IPS-NIHi7 (cell line): ENCODE measurements around the gene ZNF726.
"Not testable (repeated sequence)": the region's sequence is repeated elsewhere in the genome, so short reads cannot be mapped to it uniquely, and the experiment has no call there.

Source experiments
- DNase-seq: peaks from one replicate; pipeline ENCODE4 v3.0.0; 2012; ENCODE audit warnings: mixed read lengths; ENCODE audit errors: extremely low spot score

The ZNF726 gene

DNA sequence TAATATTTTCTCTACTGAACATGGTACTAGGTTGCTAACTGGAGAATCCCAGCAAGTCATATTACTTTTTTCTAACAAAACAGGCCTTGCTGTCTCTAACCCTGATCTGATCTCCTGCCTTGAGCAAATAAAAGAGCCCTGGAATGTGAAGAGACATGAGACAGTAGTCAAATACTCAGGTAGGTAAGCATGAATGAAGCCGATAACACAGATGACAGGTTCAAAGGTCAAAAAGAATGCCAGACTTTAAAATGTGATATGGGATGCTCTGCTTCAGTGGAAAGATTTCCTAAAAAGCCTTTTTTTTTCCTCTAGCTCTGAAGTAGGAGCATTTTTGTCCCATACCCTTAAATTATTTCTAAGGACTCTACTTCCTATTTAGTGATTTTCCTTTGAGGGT lies 28.7 kb downstream of the ZNF726 start:
- no peak for DNase-seq

DNA sequence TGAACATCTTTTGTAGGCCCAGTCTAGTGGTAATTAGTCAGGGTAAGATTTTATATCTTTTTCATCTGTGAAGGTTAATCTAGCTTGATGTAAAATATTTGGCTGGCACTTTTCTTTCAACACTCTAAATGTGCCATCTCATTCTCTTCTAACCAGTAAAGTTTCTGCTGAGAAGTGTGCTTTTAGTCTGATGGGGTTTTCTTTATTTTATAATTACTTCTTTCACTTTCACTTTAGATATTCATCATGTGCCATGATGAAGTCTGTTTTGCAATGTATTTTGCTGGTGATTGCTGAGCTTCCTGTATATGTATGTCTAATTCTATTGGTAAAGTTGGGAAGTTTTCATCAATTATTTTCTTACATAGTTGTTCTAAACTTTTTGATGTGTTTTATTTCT lies 31.9 kb downstream of the ZNF726 start:
- no peak for DNase-seq

DNA sequence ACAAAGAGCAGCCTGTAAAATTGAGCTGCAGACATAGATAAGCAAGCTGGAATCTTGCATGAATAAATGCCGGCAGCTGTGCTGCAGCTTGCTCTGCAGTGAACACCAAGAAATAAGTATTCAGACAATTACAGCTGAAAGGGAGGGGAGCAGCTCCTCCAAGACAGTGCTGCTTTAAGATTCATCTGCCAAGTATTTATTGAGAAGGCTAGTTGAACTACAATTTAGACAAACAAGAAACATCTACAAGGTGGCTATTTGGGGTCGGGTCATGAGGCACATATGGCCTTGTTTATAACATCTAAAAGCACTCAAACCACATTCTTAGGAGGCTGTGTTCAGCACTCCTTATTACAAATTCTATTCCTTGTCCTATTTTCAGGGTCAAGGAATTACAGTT lies 34.9 kb downstream of the ZNF726 start:
- no peak for DNase-seq

DNA sequence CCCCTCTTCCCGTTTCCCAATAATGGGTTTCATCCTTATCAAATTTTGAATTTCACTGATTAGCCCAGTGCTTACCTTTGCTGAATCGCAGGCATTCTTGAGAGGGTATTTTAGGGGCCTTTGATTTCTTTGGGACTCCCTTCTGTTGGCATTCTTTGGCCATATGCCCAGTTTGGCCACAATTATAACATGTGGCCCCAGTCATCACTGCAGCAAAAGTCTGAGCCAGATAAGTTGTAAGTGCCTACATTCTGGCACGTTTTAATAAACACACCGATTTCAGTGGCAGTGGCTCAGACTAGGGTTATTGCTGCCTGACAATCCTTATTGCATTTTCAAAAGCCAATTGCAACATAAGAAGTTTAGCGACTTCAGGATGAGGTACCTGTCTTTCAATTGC lies 41.4 kb downstream of the ZNF726 start:
- no peak for DNase-seq

DNA sequence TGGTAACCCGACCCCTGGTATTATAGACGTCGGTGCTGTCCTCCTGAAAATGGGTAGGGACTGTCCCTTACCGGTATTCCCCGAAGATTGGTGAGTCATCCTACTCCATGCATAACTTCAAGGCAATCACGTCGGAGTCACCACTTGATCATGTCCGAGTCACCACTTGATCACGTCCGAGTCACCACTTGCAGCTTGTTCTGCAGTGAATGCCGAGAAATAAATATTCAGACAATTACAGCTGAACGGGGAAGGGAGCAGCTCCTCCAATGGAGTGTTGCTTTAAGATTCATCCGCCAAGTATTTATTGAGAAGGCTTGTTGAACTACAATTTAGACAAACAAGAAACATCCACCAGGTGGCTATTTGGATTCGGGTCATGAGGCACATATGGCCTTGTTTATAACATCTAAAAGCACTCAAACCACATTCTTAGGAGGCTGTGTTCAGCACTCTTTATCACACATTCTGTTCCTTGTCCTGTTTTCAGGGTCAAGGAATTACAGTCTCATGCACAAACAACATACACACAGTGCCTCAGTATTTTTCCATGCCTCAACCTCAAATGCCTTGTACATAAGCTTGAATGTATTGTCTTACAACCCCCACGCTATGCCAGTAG lies 43.1 kb downstream of the ZNF726 start:
- no peak for DNase-seq

DNA sequence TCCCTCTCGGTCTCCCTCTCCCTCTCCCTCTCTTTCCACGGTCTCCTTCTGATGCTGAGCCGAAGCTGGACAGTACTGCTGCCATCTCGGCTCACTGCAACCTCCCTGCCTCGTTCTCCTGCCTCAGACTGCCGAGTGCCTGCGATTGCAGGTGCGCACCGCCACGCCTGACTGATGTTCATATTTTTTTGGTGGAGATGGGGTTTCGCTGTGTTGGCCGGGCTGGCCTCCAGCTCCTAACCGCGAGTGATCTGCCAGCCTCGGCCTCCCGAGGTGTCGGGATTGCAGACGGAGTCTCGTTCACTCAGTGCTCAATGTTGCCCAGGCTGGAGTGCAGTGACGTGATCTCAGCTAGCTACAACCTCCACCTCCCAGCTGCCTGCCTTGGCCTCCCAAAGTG lies 48.7 kb downstream of the ZNF726 start:
- DNase-seq: not testable (repeated sequence)

DNA sequence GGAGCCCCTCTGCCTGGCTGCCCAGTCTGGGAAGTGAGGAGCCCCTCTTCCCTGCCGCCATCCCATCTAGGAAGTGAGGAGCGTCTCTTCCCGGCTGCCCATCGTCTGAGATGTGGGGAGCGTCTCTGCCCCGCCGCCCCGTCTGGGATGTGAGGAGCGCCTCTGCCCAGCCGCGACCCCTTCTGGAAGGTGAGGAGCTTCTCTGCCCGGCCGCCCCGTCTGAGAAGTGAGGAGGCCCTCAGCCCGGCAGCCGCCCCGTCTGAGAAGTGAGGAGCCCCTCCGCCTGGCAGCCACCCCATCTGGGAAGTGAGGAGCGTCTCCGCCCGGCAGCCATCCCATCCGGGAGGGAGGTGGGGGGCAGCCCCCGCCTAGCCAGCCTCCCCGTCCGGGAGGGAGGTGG lies 49.2 kb downstream of the ZNF726 start:
- not testable (repeated sequence) for DNase-seq

DNA sequence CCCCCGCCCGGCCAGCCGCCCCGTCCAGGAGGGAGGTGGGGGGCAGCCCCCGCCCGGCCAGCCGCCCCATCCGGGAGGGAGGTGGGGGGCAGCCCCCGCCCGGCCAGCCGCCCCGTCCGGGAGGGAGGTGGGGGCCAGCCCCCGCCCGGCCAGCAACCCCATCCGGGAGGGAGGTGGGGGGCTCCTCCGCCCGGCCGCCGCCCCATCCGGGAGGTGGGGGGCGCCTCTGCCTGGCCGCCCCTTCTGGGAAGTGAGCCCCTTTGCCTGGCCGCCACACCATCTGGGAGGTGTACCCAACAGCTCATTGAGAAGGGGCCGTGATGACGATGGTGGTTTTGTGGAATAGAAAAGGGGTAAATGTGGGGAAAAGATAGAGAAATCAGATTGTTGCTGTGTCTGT lies 49.6 kb downstream of the ZNF726 start:
- not testable (repeated sequence) for DNase-seq

DNA sequence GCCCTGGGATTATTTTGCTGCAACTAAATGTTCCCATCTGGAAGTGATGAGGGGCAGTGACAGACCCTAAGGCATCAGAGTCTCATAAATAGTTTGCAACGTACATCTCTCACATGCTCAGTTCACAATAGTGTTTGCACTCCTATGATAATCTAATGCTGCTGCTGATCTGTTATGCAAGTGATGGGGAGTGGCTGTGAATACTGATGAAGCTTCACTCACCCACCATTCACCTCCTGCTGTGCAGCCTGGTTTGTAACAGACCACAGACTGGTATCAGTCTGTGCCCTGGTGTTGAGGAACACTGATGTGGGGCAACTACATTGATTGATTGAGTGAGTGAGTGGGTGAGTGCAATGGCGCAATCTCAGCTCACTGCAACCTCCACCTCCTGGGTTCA lies 54.9 kb downstream of the ZNF726 start:
- no peak for DNase-seq

DNA sequence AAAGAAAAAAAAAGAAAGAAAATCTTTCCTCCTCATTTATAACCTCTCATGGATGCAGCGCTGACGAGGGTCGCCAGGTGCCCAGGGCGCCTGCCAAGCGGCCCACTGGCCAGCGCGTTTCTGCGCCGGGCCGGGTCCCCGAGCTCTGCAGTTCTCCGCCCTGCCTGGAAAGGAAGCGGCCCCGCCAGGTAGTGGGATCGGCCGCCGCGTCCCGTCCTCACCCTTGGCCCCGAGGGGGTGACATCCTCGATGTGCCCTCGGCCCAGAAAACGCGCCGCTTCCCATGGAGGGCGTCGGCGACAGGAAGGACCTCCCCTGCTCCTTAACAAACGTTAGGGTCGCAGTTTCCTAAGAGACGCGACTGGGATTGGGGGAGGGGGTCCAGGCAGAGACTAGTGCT lies 56.9 kb downstream of the ZNF726 start:
- no peak for DNase-seq

DNA sequence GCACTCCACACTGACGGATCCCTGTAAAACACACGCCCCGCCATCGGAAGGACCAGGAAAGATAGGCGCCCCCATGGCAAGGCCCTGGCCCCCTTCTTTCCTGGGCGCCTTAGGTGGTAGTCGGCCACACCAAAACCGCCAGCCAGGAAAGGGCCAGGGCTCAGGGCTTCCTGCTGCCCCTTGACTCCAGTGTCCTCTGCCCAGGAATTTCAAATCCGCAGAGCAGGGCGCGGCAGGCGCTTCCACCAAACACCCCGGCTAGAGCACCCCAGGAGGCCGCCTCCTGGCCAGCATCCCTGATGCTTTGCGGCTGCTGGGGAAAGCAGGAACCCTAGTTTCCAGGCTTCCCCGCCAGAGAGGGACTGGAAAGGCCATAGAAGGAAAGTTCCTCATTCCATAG lies 57.5 kb downstream of the ZNF726 start:
- DNase-seq: no peak

DNA sequence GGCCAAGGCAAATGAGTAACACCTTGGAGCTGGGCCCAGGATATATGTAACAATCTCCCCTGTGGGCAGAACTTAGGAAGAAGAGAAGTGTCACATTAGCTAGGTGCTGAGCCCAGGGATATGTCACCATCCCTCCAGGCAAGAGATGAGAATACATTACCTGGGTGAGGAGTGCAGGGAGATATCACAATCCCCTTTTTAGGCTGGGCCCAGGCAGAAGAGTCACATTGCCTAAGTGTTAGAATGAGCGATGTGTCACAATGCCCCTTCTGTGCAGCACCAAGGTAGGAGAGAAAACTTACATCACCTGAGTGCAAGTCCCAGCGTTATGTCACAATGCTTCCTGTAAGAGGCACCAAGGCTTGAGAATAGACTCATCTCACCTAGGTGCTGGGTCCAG lies 60.3 kb downstream of the ZNF726 start:
- DNase-seq: no peak

DNA sequence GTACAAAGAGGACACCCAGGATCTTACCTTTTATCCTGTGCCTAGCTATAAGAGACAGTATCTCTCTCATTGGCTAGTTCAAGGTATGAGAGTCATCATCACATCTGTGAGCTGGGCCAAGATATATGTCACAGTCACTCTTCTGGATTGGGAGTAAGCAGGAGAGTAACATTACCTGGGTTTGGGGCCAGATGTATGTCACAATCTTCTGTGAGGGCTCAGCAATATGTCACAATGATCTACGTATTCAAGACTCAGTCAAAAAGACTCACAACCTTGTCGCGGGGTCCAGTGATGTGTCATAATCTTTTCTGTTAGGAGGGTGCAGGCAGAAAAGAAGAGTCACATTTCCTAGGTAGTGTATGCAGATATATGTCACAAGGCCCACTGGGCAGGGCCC lies 61.9 kb downstream of the ZNF726 start:
- DNase-seq: not testable (repeated sequence)

DNA sequence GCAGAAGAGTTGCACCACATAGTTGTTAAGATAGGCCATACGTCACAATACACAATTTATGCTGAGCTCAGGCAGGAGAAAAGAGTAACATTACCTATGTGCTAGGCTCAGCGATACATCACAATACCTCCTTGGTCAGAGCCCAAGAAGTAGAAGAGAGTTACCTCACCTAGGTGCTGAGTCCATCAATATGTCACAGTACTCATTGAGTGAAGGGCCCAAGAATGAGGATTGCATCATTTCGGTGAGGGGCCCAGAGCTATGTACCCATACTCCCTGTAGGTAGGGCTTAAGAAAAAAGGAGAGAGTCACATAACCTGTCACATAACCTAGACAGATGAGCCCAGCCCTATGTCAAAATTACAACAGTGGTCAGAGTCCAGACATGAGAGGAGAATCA lies 62.6 kb downstream of the ZNF726 start:
- DNase-seq: not testable (repeated sequence)

DNA sequence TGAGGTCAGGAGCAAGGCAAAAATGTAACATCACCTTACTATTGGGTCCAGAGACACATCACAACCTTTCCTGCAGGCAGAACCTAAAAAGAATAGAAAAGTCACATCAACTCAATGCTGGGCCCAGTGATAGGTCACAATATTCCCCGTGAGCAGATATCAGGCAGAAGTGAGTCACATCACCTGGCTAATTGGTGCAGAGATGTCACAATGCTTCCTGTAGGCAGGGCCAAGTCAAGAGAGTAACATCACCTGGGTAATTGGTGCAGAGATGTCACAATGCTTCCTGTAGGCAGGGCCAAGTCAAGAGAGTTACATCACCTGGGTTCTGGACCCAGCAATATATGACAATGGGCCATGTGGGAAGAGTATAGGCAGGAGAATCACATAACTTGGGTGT lies 63.4 kb downstream of the ZNF726 start:
- DNase-seq: no peak

DNA sequence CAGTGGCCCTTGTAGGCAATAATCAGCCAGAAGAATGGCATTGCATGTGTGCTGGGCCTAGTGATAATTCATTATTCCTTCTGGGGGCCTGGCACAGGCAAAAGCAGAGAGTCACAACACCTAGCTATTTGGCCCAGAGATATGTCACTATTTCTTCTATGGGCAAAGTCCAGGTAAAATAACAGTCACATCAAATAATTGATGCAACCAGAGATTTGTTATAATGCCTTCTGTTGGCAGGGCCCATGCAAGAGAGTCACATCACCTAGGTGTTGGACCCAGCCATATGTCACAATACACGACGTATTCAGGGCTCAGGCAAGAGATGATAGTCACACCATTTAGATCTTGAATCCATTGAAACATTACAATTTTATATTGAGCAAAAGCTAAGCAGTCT lies 66.1 kb downstream of the ZNF726 start:
- DNase-seq: no peak

DNA sequence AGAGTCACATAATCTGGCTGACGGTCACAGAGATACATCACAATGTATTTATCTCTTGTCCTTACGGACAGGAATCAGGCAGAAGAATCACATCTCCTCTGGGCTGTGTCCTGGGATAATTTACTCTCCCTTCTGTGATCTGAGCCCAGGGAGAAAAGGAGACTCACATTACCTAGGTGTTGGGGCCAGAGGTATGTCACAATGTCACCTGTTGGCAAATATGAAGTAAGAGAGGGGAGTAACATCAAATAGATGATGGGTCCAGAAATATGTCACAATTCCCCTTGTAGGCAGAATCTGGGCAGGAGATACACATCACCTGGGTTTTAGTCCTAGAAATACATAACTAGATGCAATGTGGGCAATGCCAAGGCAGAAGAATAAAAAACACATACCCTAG lies 67.2 kb downstream of the ZNF726 start:
- no peak for DNase-seq

DNA sequence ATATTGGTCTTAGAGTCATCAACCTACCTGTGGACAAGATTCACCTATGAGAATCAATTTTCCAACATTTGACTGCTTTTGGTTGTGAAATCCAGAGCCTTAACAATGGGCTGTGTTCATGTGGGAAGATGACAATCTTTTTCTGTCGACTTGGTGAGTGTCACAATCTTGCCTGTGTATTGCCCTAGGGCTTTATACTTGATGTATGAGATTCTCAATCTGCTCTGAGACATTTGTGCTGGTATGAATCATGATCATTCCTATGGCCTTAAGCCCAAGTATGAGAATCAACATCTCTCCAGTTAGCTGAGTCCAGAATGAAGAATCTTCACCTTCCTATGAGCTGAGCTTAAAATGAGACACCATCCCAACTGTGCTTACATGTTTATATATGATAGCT lies 68.7 kb downstream of the ZNF726 start:
- no peak for DNase-seq
